ENCODE measurements around the gene RNF224.

DNA sequence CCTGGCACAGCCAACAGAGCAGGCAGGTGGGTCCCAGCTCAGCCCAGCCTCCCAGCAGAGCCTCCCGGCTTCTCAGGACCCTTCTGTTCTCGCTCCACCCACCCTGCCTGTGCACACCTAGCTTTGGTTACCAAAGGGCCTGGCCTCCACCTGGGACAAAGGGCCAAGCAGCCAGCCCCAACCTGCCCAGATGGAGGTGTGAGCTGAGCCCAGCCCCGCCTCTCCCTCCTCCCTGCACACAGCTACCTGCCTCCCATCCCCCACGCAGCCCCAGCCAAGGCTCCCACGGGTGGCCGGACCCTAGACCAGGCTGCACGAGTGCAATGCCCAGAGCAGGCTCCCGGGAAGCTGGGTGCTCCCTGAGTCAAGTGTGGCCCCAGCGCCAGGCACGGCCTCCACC lies 32.4 kb upstream of the RNF224 start:
- TF ChIP-seq EZH2 (IDR thresholded peaks at IDR 0.05) (no peak), FOXP2 (optimal IDR thresholded peaks at IDR 0.05; ENCODE audit: control extremely low read depth, extremely low read length, insufficient read depth) (no peak)

Measured in SK-N-MC (cell line).